OCI-M2 (cell line): ENCODE measurements around the gene ZNF583.

Experiments used
- DNase-seq: peaks from one replicate; lab custom pipeline; 2025; ENCODE audit not compliant: unreplicated experiment; lab: John Stamatoyannopoulos, UW

ZNF583 gene

DNA sequence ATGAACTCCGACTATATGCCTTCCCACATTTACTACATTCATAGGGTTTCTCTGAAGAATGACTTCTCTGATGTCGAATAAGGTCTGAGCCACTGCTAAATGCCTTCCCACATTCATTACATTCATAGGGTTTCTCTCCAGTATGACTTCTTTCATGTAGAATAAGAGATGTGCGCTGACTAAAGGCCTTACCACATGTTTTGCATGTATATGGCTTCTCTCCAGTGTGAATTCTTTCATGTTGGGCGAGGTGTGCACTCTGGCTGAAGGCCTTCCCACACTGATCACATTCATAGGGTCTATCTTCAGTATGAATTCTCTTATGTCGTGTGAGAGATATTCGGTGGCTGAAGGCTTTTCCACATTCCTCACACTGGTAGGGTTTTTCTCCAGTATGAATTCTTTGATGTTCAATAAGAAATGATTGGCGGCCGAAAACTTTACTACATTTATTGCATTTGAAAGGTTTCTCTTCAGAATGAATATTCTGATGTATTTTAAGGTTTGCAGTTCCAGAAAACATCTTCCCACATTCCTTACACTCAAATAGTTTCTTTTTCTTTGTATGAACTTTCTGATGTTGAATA, 37.2 kb downstream of the ZNF583 start:
- no peak for DNase-seq

DNA sequence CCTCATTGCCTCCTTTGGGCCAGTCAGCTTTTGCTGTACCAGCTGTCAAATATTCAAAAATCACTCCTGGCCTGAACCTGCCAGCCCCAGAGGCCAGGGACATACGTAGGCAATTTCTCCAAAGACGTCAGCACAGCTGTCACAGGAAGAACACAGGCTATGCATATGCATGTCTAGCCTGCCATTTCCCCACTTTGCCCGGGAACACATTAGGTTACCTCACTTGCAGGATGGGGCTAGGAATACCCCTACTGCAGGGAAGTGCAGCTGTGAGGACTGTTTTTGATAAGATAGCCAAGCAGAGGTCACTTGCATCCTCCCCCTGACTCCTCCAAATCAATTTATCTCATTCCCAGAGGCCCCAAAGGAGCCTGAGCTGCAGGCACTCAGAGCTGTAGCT, 70.2 kb downstream of the ZNF583 start:
- DNase-seq, result no peak

DNA sequence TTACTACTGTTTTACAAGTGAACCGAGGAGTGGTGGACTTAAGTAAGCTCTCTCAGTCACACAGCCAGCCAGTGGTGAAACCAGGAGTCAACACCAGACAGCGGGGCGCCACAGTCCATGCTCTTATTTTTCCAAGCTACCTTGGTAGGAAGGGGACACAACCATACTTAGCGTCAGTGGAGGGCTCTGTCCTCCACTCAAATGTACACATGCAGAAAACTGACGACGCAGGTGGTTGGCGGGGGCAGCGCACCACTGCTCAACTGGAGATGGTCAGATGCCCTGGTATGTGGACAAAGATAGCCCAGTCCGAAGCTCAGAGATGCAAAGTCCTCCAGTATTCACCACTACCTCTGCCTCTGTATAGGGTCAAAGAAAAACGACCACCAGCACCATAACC, 72.0 kb downstream of the ZNF583 start:
- DNase-seq, result no peak
